SU-DHL-6 (cell line): ENCODE data around the gene RGS16.

Source experiments
- H2AFZ ChIP-seq: fragments of 200-600 bp; sonication (generic); 2 replicates; pipeline ENCODE4 v1.6.1; 2014; ENCODE audit warnings: low read depth, mild to moderate bottlenecking, moderate library complexity, mixed read lengths, antibody characterized with exemption, low read length; ENCODE audit not compliant: severe bottlenecking
- H3F3A ChIP-seq: fragments of 200-600 bp; shearing (Covaris generic); 2 replicates; pipeline ENCODE4 v1.6.0; 2016; ENCODE audit warnings: antibody characterized with exemption, mild to moderate bottlenecking; ENCODE audit not compliant: insufficient read depth
- H3K27ac ChIP-seq: fragments of 200-600 bp; sonication (generic); 2 replicates; pipeline ENCODE4 v1.5.1; 2016; ENCODE audit warnings: low read depth, mild to moderate bottlenecking, low read length, moderate library complexity, mixed read lengths
- H3K27me3 ChIP-seq: fragments of 200-600 bp; sonication (generic), shearing (Covaris generic); 2 replicates; pipeline ENCODE4 v1.6.0; 2014; ENCODE audit warnings: mild to moderate bottlenecking, low read length
- H3K36me3 ChIP-seq: fragments of 200-600 bp; sonication (generic); 2 replicates; pipeline ENCODE4 v1.6.1; 2014; ENCODE audit warnings: mild to moderate bottlenecking, low read length, mixed read lengths
- H3K4me2 ChIP-seq: fragments of 300-600, 200-600 bp; shearing (Covaris generic), sonication (generic); 2 replicates; pipeline ENCODE4 v1.6.0; 2014; ENCODE audit warnings: low read length, low read depth, mild to moderate bottlenecking; ENCODE audit not compliant: poor library complexity, severe bottlenecking
- H3K4me3 ChIP-seq: fragments of 200-600 bp; sonication (generic); 2 replicates; pipeline ENCODE4 v1.5.1; 2014; ENCODE audit warnings: antibody characterized with exemption, low read length, mild to moderate bottlenecking, mixed read lengths; ENCODE audit not compliant: insufficient read depth, poor library complexity, severe bottlenecking
- H3K79me2 ChIP-seq: fragments of 200-600 bp; sonication (generic); 2 replicates; pipeline ENCODE4 v1.6.1; 2014; ENCODE audit warnings: mild to moderate bottlenecking, low read length, moderate library complexity; ENCODE audit not compliant: insufficient read depth
- H3K9ac ChIP-seq: fragments of 200-600 bp; sonication (generic); 2 replicates; pipeline ENCODE4 v1.7.0; 2014; ENCODE audit warnings: mild to moderate bottlenecking, low read length
- H3K9me2 ChIP-seq: fragments of 200-600 bp; sonication (generic); replicated peaks from 2 replicates; pipeline ENCODE4 v1.6.1; 2014; ENCODE audit warnings: low read length; ENCODE audit not compliant: insufficient read depth
- H3K9me3 ChIP-seq: fragments of 200-600 bp; sonication (generic); 2 replicates; pipeline ENCODE4 v1.6.1; 2014; ENCODE audit warnings: low read length, mixed read lengths; ENCODE audit not compliant: insufficient read depth
- H4K20me1 ChIP-seq: fragments of 200-600 bp; sonication (generic); 2 replicates; pipeline ENCODE4 v1.6.1; 2014; ENCODE audit warnings: low read depth, mild to moderate bottlenecking, antibody characterized with exemption, low read length, moderate library complexity, mixed read lengths
- EZH2phosphoT487 ChIP-seq: fragments of 200-600 bp; sonication (generic), shearing (Covaris generic); conservative IDR thresholded peaks from 2 replicates; pipeline ENCODE4 v1.6.1; 2018; ENCODE audit warnings: mild to moderate bottlenecking, antibody characterized with exemption, low read length, moderate library complexity, mixed read lengths
- TF ChIP-seq, protein P1 (sequence below): fragments of 200-600 bp; sonication (generic); IDR thresholded peaks from one replicate; pipeline ENCODE4 v1.5.1; 2017; ENCODE audit warnings: antibody characterized with exemption, mild to moderate bottlenecking, low read length, moderate library complexity; ENCODE audit not compliant: insufficient read depth, poor library complexity, severe bottlenecking

The RGS16 gene

DNA sequence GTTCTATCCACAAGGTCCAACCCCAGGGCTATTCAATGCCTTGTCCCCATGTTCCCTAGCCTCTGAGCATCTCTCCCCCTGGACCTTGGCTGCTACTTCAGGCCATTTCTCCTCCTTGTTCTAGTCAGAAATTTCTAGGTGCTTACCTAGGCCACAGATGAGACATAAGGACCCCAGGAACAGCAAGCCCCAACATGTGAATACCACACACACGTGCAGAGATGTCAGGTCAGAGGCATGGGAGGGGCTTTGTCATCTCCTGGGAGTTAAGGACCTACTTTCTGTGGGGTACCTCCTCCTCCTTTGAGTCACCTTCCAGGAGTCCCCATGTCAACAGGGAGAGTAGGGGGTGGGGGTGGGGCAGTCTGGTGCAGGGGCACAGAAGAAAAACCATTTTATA is 7.1 kb upstream of the RGS16 start:
- Histone ChIP-seq H2AFZ (no peak overlapping the region), H3K9me2 (no peaks in the 10 kb centered on the region), H4K20me1 (no peaks in the 10 kb centered on the region), H3K4me3 (no peak overlapping the region), H3K27ac (no peak overlapping the region), H3K9ac (no peak overlapping the region), H3K4me2 (no peak overlapping the region), H3K27me3 (no peaks in the 10 kb centered on the region), H3K36me3 (no peaks in the 10 kb centered on the region), H3K9me3 (no peaks in the 10 kb centered on the region), H3F3A (peaks cover 9% of the 10 kb centered on the region), H3K79me2 (no peaks in the 10 kb centered on the region)
- no peak for TF ChIP-seq EZH2phosphoT487
- TF ChIP-seq, protein P1, sequence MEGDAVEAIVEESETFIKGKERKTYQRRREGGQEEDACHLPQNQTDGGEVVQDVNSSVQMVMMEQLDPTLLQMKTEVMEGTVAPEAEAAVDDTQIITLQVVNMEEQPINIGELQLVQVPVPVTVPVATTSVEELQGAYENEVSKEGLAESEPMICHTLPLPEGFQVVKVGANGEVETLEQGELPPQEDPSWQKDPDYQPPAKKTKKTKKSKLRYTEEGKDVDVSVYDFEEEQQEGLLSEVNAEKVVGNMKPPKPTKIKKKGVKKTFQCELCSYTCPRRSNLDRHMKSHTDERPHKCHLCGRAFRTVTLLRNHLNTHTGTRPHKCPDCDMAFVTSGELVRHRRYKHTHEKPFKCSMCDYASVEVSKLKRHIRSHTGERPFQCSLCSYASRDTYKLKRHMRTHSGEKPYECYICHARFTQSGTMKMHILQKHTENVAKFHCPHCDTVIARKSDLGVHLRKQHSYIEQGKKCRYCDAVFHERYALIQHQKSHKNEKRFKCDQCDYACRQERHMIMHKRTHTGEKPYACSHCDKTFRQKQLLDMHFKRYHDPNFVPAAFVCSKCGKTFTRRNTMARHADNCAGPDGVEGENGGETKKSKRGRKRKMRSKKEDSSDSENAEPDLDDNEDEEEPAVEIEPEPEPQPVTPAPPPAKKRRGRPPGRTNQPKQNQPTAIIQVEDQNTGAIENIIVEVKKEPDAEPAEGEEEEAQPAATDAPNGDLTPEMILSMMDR = no peak

DNA sequence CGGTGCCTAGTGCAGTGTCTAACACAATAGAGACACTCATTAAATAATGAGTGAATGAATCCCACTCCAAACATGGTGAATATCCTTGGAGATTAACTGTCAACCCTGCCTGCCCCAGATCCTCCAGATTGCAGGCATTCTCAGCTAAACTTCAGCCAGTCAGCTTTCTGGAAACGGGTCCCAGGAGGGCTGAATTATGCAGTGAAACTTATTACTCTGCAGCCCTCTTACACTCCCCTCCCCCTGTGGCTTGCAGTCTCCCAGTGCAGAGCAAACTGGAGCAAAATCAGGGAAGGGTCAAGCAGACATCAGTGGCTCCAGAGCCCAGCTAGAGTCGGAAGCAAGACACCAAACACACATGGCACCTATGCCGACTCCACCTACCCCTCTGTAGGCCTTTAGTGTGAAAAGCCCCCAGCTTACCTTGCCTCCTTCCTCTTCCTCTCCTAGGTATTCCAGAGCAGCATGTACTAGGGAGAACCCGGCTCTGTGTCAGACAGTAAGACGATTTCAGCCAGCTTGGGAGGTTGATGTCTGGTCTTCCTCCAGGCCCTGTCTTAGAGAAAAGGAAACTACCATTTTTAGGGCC is 6.5 kb upstream of the RGS16 start:
- H3K4me2 ChIP-seq = no peak overlapping the region
- peaks cover 7% of the 10 kb centered on the region for H3F3A ChIP-seq
- no peak overlapping the region for H3K27ac ChIP-seq
- no peaks in the 10 kb centered on the region for H4K20me1 ChIP-seq
- no peaks in the 10 kb centered on the region for H3K27me3 ChIP-seq
- TF ChIP-seq, protein P1 = no peak
- no peak overlapping the region for H3K9ac ChIP-seq
- H3K79me2 ChIP-seq = no peaks in the 10 kb centered on the region
- H2AFZ ChIP-seq = no peak overlapping the region
- H3K9me3 ChIP-seq = no peaks in the 10 kb centered on the region
- no peak overlapping the region for H3K4me3 ChIP-seq
- no peaks in the 10 kb centered on the region for H3K9me2 ChIP-seq
- no peaks in the 10 kb centered on the region for H3K36me3 ChIP-seq

DNA sequence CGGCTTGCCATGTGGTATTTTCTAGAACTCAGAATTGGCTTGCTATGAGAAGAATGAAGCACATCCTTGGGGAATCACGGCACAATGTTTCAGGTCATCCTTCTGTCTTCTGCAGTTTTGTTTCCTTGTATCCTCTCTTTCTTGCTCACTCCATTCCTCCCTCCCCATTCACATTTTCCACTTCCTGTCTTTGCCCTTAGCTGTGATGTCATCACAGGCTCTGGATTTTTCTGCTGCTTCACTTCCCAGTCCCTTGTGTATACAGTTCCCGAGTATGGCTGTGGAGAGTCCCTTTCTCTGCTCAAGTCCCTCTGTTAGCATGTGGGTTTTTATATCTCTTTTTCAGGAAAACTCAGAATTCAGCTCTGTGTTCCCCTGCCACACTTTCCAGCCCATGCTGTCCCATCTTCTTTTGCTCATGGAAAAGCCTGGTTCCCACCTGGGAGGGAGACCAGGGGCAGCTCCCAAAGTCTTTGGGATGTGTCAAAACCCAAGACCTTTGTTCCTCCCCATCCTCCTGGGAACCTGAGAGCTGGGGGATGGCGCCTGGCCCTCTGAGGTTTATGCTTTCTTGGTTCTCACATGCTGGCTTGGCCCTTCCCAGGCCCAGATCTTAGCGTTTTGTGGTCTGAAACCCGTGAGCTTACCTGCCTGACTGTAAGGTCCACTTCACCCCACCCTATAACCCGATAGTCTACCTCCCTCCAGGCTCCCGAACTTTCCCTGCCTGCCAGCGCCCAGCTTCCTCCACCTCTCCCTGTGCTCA is 4.8 kb upstream of the RGS16 start:
- Histone ChIP-seq H3K4me3 (no peak overlapping the region), H3K79me2 (peaks cover 1% of the 10 kb centered on the region), H3K27ac (no peak overlapping the region), H3K9me2 (no peaks in the 10 kb centered on the region), H3K4me2 (no peak overlapping the region), H3K9me3 (no peaks in the 10 kb centered on the region), H2AFZ (no peak overlapping the region), H3K27me3 (no peaks in the 10 kb centered on the region), H4K20me1 (no peaks in the 10 kb centered on the region), H3F3A (no peaks in the 10 kb centered on the region; the same call in 1 of the 2 replicates), H3K9ac (no peak overlapping the region), H3K36me3 (no peaks in the 10 kb centered on the region)
- TF ChIP-seq EZH2phosphoT487 = no peak
- TF ChIP-seq, protein P1 = no peak
